A549 (cell line): ENCODE data around the gene TTBK2.

Experiments used
- JUNB ChIP-seq: fragments of >200 bp; sonication (Bioruptor Twin); formaldehyde crosslinking; IDR thresholded peaks from 2 replicates; pipeline ENCODE4 v1.6.1; 2016
- RAD21 ChIP-seq, 2 experiments: fragments of >200 bp in 1 of 2; sonication (Bioruptor Twin) in 1 of 2; formaldehyde crosslinking in 1 of 2; IDR thresholded peaks in 1 of 2; conservative IDR thresholded peaks in 1 of 2; 2 replicates in 1 of 2; 3 replicates in 1 of 2; pipeline ENCODE4 v1.6.1; 2012 to 2018; ENCODE audit warnings: inconsistent platforms in 1 of 2
- RCOR1 ChIP-seq: fragments of 150-350 bp; IDR thresholded peaks from 2 replicates; pipeline ENCODE4 v1.6.1; 2014; ENCODE audit warnings: antibody characterized with exemption, low read length, low read depth
- REST ChIP-seq: fragments of 200-600 bp; sonication (generic); IDR thresholded peaks from 2 replicates; pipeline ENCODE4 v1.6.1; 2016; ENCODE audit warnings: antibody characterized with exemption, mild to moderate bottlenecking, moderate library complexity

DNA sequence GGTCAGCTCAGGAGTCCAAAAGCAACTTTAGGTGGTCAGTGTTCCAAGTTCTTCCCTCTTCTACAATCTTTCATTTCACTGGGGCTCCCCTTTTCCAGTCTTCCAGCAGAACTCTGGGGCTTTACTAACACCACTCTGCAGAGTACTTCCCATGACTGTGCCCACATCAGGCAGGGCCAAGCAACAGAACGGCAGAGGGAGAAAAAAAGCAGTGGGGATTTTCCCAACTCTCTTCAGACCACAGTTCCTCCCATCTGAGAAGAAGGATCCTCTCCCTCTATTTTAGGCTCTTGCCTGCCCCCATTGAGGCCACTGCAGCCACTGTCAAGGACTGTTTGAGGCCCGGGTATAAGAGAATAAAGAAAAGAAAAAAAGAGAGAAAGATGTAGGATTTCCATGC, 70.7 kb downstream of the TTBK2 start:
- no peak for TF ChIP-seq REST
- TF ChIP-seq RAD21 (conservative IDR thresholded peaks at IDR 0.05 in 1 of 2, IDR thresholded peaks at IDR 0.05 in 1 of 2) = no peak
- TF ChIP-seq RCOR1 = no peak
- no peak for TF ChIP-seq JUNB
